ENCODE measurements around the gene DHRS3. TPM values are rescaled to one million over a fixed set of nuclear protein-coding genes. Genes with fewer than 3 reads are reported as not detected.

Gene DHRS3
- total and polyA plus RNA-seq, 10 donors = 8.9 to 41.0 (median 28.7) TPM

GRCh38 chr1:12644829-12645228 lies 26.8 kb upstream of the DHRS3 start:
- Histone ChIP-seq H3K4me3 (no peak overlapping the region), H3K27me3 (replicated peaks in 1 of 7) (no peaks in the 10 kb centered on the region), H3K27ac (no peak overlapping the region), H3K9me3 (peaks cover 0 to 25% (median 19%) of the 10 kb centered on the region in 8 donors), H3K36me3 (no peaks in the 10 kb centered on the region), H3K4me1 (no peaks in the 10 kb centered on the region)
- 82 to 94% (median 88%) methylated on average over 2 of the region's 2 CpGs for WGBS, 5 donors
- intact Hi-C loops (cut with DNase I; ENCODE audit: low total_unique reads) = no loop called here
- TF ChIP-seq POLR2A (IDR thresholded peaks at IDR 0.05) (no peak), CTCF (IDR thresholded peaks at IDR 0.05 in 8 of 11, conservative IDR thresholded peaks at IDR 0.05 in 3 of 11) (no peak), POLR2AphosphoS5 (IDR thresholded peaks at IDR 0.05) (no peak)
- no peak for DNase-seq

- 79 to 94% (median 92%) methylated on average over 1 to 2 of the region's 2 CpGs for WGBS, 5 donors
- TF ChIP-seq POLR2A (IDR thresholded peaks at IDR 0.05) (no peak), CTCF (IDR thresholded peaks at IDR 0.05 in 8 of 11, conservative IDR thresholded peaks at IDR 0.05 in 3 of 11) (no peak), POLR2AphosphoS5 (IDR thresholded peaks at IDR 0.05) (no peak)
- Histone ChIP-seq H3K27ac (no peak overlapping the region), H3K27me3 (replicated peaks in 1 of 7) (no peaks in the 10 kb centered on the region), H3K36me3 (no peaks in the 10 kb centered on the region), H3K9me3 (peaks cover 3 to 31% (median 25%) of the 10 kb centered on the region in 8 donors), H3K4me3 (no peak overlapping the region), H3K4me1 (no peaks in the 10 kb centered on the region)
- intact Hi-C loops (cut with DNase I; ENCODE audit: low total_unique reads) = no loop called here
- no peak for DNase-seq
Observed at GRCh38 chr1:12644237-12644636, 26.2 kb upstream of the DHRS3 start.

GRCh38 chr1:12643785-12644184 lies 25.8 kb upstream of the DHRS3 start, which contains the start of gene AADACL4:
AADACL4 (plus strand) TSS chr1:12644085; CDS start chr1:12644547, 462 bp downstream.
- H3K9me3 ChIP-seq = peaks cover 3 to 35% (median 29%) of the 10 kb centered on the region in 8 donors
- TF ChIP-seq CTCF (IDR thresholded peaks at IDR 0.05 in 8 of 11, conservative IDR thresholded peaks at IDR 0.05 in 3 of 11) = no peak
- TF ChIP-seq POLR2A (IDR thresholded peaks at IDR 0.05) = no peak
- TF ChIP-seq POLR2AphosphoS5 (IDR thresholded peaks at IDR 0.05) = no peak
- no peaks in the 10 kb centered on the region for H3K36me3 ChIP-seq
- WGBS, 5 donors = 86 to 90% (median 88%) methylated on average over 7 of the region's 7 CpGs
- intact Hi-C loops (cut with DNase I; ENCODE audit: low total_unique reads) = no loop called here
- H3K27ac ChIP-seq = no peak within 1 kb of the TSS
- no peaks in the 10 kb centered on the region for H3K4me1 ChIP-seq
- H3K27me3 ChIP-seq (replicated peaks in 1 of 7) = no peaks in the 10 kb centered on the region
- no peak for DNase-seq
- H3K4me3 ChIP-seq = no peak within 1 kb of the TSS

GRCh38 chr1:12643079-12643478 lies 25.1 kb upstream of the DHRS3 start:
- Histone ChIP-seq H3K36me3 (no peaks in the 10 kb centered on the region), H3K27ac (no peak overlapping the region), H3K4me1 (no peaks in the 10 kb centered on the region), H3K9me3 (peaks cover 3 to 41% (median 33%) of the 10 kb centered on the region in 8 donors), H3K4me3 (no peak overlapping the region), H3K27me3 (replicated peaks in 1 of 7) (no peaks in the 10 kb centered on the region)
- intact Hi-C loops (cut with DNase I; ENCODE audit: low total_unique reads) = no loop called here
- no peak for DNase-seq
- TF ChIP-seq POLR2A (IDR thresholded peaks at IDR 0.05) = no peak
- TF ChIP-seq CTCF (IDR thresholded peaks at IDR 0.05 in 8 of 11, conservative IDR thresholded peaks at IDR 0.05 in 3 of 11) = no peak
- TF ChIP-seq POLR2AphosphoS5 (IDR thresholded peaks at IDR 0.05) = no peak
- 88 to 93% (median 91%) methylated on average over 2 of the region's 2 CpGs for WGBS, 5 donors

Data from spleen (tissue), 11 donors.